Upper lobe of left lung (tissue), 6 donors: ENCODE data around the gene CYSTM1. TPM values are rescaled to one million over a fixed set of nuclear protein-coding genes. Genes with fewer than 3 reads are reported as not detected.

ENCODE experiments used
- ATAC-seq, 2 donors: fragments of 200-7000 bp; cut with Tn5 transposase; one replicate each; pipeline ENCODE4 v1.9.1; 2022; ENCODE audit warnings: mild to moderate bottlenecking in 2 of 2, moderate library complexity in 2 of 2; ENCODE audit not compliant: low FRiP score in 2 of 2
- DNase-seq, 2 donors: peaks; one replicate each; pipeline ENCODE4 v3.0.0-alpha.2; 2019 to 2020
- H3K27ac ChIP-seq, 4 donors: fragments of 200-600 bp; sonication (generic); one replicate each; pipeline ENCODE4 v1.5.1; 2016 to 2019
- H3K27me3 ChIP-seq, 4 donors: fragments of 200-600 bp; sonication (generic); one replicate each; pipeline ENCODE4 v1.5.1; 2017 to 2019
- H3K36me3 ChIP-seq, 4 donors: fragments of 200-600 bp; sonication (generic); one replicate each; pipeline ENCODE4 v1.5.1; 2016 to 2019
- H3K4me1 ChIP-seq, 4 donors: fragments of 200-600 bp; sonication (generic); one replicate each; pipeline ENCODE4 v1.5.1; 2018 to 2019
- H3K4me3 ChIP-seq, 4 donors: fragments of 200-600 bp; sonication (generic); one replicate each; pipeline ENCODE4 v1.5.1; 2017 to 2019; ENCODE audit warnings: mild to moderate bottlenecking in 2 of 4, moderate library complexity in 1 of 4
- H3K9me3 ChIP-seq, 4 donors: fragments of 200-600 bp; sonication (generic); one replicate each; pipeline ENCODE4 v1.5.1; 2018 to 2019
- CTCF ChIP-seq, 6 experiments: fragments of 450-650 bp in 4 of 6; fragments of 200-600 bp in 2 of 6; sonication (generic) in 2 of 6; IDR thresholded peaks; one replicate each; pipeline ENCODE4 v1.5.1; 2016 to 2019; ENCODE audit warnings: antibody characterized with exemption in 6 of 6
- EP300 ChIP-seq, 4 donors: sonication (generic); formaldehyde crosslinking; IDR thresholded peaks; one replicate each; pipeline ENCODE4 v1.5.1; 2017; ENCODE audit warnings: antibody characterized with exemption in 4 of 4, control low read depth in 2 of 4
- POLR2A ChIP-seq, 4 donors: fragments of 450-650 bp; IDR thresholded peaks; one replicate each; pipeline ENCODE4 v1.5.1; 2016 to 2017; ENCODE audit warnings: antibody characterized with exemption in 4 of 4, mild to moderate bottlenecking in 2 of 4
- POLR2AphosphoS5 ChIP-seq, 2 donors: sonication (generic); formaldehyde crosslinking; IDR thresholded peaks; one replicate each; pipeline ENCODE4 v1.5.1; 2017; ENCODE audit warnings: antibody characterized with exemption in 2 of 2
- whole genome bisulfite sequencing, 2 donors: methylation state at CpG; one replicate each; pipeline ENCODE4 v1.1.5; 2017 to 2018; 5-methylcytosine and 5-hydroxymethylcytosine counted together
- total RNA-seq, 6 donors: library from RNA; depleted of rRNA in 4 of 6; stranded (reverse); fragments of >200 nt in 4 of 6; gene quantifications; one replicate each; pipeline versions ENCODE4 v1.1.0 to v1.2.1, GENCODE V29; 2016 to 2021
- donor health status: DM: no; HTN: no; CAD: no; lungs with moderate emphysema.
- donor health status: DM: no; HTN: yes; CAD: no; lungs with severe emphysema.

Gene CYSTM1
- total RNA-seq, 6 donors from 2014 or later: 24.1 to 139 (median 91.9) TPM

- DNase-seq (no peak), ATAC-seq (no peak)
- Histone ChIP-seq H3K9me3 (no peaks in the 10 kb centered on the region), H3K27me3 (no peaks in the 10 kb centered on the region), H3K4me1 (peaks cover 25 to 36% (median 29%) of the 10 kb centered on the region in 4 donors), H3K36me3 (no peaks in the 10 kb centered on the region), H3K27ac (no peak overlapping the region), H3K4me3 (no peak overlapping the region)
- 100% methylated on average over 1 of the region's 1 CpG for WGBS, 2 donors
- no peak for TF ChIP-seq EP300 (IDR thresholded peaks at IDR 0.05)
- no peak for TF ChIP-seq POLR2A (IDR thresholded peaks at IDR 0.05)
- no peak for TF ChIP-seq CTCF (IDR thresholded peaks at IDR 0.05)
- no peak for TF ChIP-seq POLR2AphosphoS5 (IDR thresholded peaks at IDR 0.05)
These were observed 27.5 kb upstream of the CYSTM1 start for GRCh38 chr5:140147460-140147859.

GRCh38 chr5:140148508-140148907 is 26.5 kb upstream of the CYSTM1 start:
- DNase-seq (no peak), ATAC-seq (no peak)
- WGBS, 2 donors: 47 to 51% methylated on average over 4 to 5 of the region's 6 CpGs
- no peaks in the 10 kb centered on the region for H3K36me3 ChIP-seq
- TF ChIP-seq POLR2A (IDR thresholded peaks at IDR 0.05) (no peak), POLR2AphosphoS5 (IDR thresholded peaks at IDR 0.05) (no peak), EP300 (IDR thresholded peaks at IDR 0.05) (no peak), CTCF (IDR thresholded peaks at IDR 0.05) (no peak)
- no peak overlapping the region for H3K4me3 ChIP-seq
- H3K27ac ChIP-seq: no peak overlapping the region
- H3K9me3 ChIP-seq: no peaks in the 10 kb centered on the region
- H3K4me1 ChIP-seq: peaks cover 35 to 46% (median 39%) of the 10 kb centered on the region in 4 donors
- H3K27me3 ChIP-seq: no peaks in the 10 kb centered on the region

DNA sequence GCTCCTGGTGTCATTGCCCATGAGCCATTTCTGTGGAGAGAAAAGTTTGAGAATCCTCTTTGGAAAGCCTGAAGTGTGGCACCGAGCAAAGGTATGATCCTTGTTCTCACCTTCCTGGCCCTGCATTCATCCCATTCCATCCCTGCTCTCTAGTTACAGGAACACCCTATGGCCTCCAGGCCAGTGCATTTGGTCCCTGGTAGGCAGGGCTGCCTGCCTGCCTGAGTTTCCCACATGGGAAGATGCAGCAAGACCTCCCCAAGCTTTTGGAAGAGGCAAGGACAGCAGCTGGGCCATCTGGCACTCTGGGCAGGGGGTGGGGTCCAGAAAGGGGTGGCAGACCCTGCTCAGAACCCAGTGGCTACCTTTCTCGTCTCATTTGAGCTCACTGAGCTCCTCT is 24.8 kb upstream of the CYSTM1 start:
- no peak for TF ChIP-seq EP300 (IDR thresholded peaks at IDR 0.05)
- TF ChIP-seq POLR2A (IDR thresholded peaks at IDR 0.05): no peak
- no peak for TF ChIP-seq CTCF (IDR thresholded peaks at IDR 0.05)
- no peak for TF ChIP-seq POLR2AphosphoS5 (IDR thresholded peaks at IDR 0.05)
- no peak for ATAC-seq
- DNase-seq: no peak
- Histone ChIP-seq H3K27me3 (no peaks in the 10 kb centered on the region), H3K4me1 (peaks cover 35 to 59% (median 44%) of the 10 kb centered on the region in 4 donors), H3K36me3 (no peaks in the 10 kb centered on the region), H3K4me3 (no peak overlapping the region), H3K27ac (no peak overlapping the region), H3K9me3 (no peaks in the 10 kb centered on the region)
- 65 to 84% methylated on average over 2 of the region's 2 CpGs for WGBS, 2 donors

DNA sequence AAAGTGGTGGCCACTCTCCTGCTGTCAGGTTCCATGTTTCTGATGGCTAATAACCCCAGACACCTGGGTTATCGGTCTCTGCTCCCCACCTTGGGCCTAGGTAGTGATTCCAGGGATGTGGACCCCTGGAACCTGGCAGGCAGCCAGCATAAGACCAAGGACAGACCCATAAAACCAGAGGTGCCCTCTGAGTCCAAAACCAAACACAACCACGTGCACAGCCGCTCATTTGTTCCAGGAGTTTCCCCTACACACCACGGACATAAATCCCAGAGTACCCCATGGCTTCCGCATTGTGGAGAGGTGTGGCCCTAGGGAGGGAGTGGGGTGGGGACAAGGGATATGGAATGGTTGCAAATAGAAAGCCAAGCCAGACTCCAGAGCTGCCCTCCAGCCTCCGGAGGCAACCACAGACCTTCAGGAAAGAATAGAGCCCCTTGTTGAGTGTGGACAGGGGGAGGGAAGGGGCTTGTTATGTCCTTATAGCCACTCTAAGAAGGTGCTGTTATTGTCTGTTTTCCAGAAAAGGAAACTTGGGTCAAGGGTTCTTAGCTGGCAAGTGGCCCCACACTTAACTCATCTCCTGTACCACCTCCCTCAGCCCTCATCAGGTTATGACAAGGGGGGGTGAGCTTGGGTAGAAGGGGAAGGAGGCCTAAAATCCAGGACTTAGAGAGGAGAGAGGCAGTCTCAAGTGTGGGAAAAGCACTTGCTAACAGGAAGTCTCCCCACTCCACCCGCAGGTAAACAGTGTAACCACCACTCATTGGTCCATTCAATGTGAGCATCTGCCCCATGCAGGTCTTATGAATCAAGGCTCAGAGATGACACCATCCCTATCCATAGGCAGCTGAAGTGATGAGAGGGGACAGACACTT is 23.6 kb upstream of the CYSTM1 start:
- ATAC-seq: no peak
- WGBS, 2 donors: 61 to 62% methylated on average over 6 to 7 of the region's 7 CpGs
- peaks cover 24 to 57% (median 40%) of the 10 kb centered on the region in 4 donors for H3K4me1 ChIP-seq
- H3K27ac ChIP-seq: peak overlapping the region in 1 of 4 donors; percentile 70
- no peak for DNase-seq
- H3K36me3 ChIP-seq: no peaks in the 10 kb centered on the region
- H3K9me3 ChIP-seq: no peaks in the 10 kb centered on the region
- no peaks in the 10 kb centered on the region for H3K27me3 ChIP-seq
- no peak overlapping the region for H3K4me3 ChIP-seq
- TF ChIP-seq POLR2A (IDR thresholded peaks at IDR 0.05) (no peak), EP300 (IDR thresholded peaks at IDR 0.05) (no peak), CTCF (IDR thresholded peaks at IDR 0.05) (no peak), POLR2AphosphoS5 (IDR thresholded peaks at IDR 0.05) (no peak)
